Hindlimb muscle (tissue), 1 donor: Measurements from ENCODE around the gene ADAM17. TPM values are rescaled to one million over a fixed set of nuclear protein-coding genes. Genes with fewer than 3 reads are reported as not detected.
"Not testable (repeated sequence)": the region's sequence is repeated elsewhere in the genome, so short reads cannot be mapped to it uniquely, and the experiment has no call there.

ENCODE experiments used
- DNase-seq: peaks from one replicate; pipeline ENCODE4 v3.0.0-alpha.2; 2013
- polyA plus RNA-seq: library from polyadenylated mRNA; unstranded; fragments of 120-200 nt; gene quantifications from one replicate; pipeline ENCODE4 v1.2.1, GENCODE V29; 2013; ENCODE audit not compliant: insufficient read length

ADAM17 gene
- polyA plus RNA-seq, 1 donor, result 26.8 TPM

- peak; percentile 60 for DNase-seq
These were observed 10.0 kb upstream of the ADAM17 start for GRCh38 chr2:9565436-9566153.

- DNase-seq, result no peak
These were observed 5.0 kb upstream of the ADAM17 start for GRCh38 chr2:9560628-9561027.

- peak; percentile 36 for DNase-seq
These were observed 3.3 kb upstream of the ADAM17 start for GRCh38 chr2:9558948-9559381.

GRCh38 chr2:9556121-9556743, 602 bp upstream of the ADAM17 start:
- DNase-seq, result peak; percentile 37

DNA sequence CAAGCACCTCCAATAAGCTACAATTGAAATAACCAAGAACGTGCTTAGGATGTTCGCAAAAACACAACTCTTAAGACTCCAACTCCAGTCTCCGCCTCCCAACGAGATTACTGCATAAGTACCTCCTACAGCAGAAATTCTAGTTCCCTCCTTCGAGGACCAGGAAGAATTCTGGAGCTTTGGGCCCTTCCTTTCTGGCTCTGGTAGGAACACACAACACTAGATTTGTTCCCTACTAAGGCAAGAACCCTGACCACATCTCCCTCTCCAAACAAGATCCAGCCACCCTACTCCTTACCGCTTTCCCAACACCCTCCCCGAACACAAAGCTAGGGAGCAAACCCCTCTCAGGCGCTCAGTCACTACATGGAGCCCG, 721 bp downstream of the ADAM17 start:
- peak; percentile 73 for DNase-seq

DNA sequence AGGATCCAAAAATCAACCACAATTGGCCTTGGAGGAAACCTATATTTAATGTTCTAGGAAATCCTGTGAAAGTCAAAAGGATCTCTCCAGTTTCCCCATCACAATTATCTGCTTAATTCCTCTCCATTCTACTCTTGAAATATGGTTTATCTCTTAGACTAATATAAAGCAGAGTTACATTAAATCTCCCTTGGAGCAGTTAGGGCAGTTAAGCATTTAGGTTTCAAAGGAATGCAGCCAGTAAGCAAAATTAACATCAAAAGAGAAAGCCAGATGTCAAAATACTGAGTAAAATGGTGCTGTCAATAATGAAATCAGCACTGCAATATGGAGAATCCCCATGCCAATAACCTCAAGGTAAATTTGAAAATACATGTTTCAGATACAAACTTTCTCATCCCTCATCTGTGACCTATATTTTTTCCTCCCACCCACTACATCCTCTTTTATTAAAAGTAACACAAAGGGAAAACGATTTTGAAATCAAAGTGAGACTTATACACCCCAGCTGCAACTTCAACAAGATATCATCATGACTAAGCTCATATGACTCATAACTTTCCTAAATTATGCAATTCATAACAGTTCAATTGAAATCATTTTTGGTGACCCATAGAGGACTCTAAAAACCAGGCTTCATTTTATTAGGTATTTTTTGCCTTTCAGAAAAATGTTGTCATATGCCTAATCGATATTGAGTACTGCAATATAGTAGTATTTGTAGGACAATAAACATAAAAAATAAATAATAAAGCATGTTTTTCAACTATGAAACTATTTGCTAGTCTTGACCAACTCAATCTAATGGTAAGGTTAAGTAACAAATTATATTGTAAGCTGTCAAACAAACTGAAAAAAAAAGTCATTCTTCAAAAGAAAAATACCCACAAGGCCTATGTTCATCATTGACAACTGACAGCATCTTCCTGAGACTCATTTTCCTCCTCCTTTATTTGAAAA, 3.1 kb downstream of the ADAM17 start:
- DNase-seq, result no peak

GRCh38 chr2:9550859-9551391, 4.7 kb downstream of the ADAM17 start:
- DNase-seq, result not testable (repeated sequence)

DNA sequence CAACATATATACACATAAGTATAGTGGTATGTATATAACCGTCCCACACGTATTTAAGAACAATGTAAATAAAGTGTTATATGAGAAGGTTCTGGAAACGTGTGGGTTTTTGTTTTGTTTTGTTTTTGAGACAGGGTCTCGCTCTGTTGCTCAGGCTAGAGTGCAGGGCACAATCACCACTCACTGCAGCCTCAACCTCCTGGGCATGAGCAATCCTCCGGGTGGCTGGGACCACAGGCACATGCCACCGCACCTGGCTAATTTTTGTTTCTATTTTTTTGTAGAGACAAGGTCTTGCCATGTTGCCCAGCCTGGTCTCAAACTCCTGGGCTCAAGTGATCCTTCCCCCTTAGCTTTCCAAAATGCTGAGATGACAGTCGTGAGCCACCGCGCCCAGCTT, 6.2 kb downstream of the ADAM17 start:
- no peak for DNase-seq

- no peak for DNase-seq
These were observed 7.1 kb downstream of the ADAM17 start for GRCh38 chr2:9548506-9548905.

- no peak for DNase-seq
These were observed 8.2 kb downstream of the ADAM17 start for GRCh38 chr2:9547262-9547991.

GRCh38 chr2:9545502-9545901, 10.1 kb downstream of the ADAM17 start:
- no peak for DNase-seq

GRCh38 chr2:9543557-9543956, 12.1 kb downstream of the ADAM17 start:
- no peak for DNase-seq

DNA sequence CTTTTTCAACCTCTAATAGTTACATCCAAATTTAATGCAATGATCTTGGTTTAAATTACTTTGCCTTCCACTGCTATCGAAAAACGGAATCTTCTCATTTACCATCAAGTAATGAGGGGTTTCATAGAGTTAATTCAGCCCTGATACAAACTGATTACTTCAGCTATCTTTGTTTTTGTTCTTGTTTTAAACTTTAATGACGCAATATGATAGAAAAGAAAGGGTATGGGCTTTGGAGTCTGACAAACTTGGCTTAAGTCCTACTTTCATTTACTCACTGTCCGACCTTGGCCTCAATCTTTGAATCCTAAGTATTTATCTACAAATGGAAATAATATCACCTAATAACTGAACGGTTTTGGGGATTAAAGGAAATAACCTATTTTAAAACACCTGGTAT, 16.1 kb downstream of the ADAM17 start:
- no peak for DNase-seq

DNA sequence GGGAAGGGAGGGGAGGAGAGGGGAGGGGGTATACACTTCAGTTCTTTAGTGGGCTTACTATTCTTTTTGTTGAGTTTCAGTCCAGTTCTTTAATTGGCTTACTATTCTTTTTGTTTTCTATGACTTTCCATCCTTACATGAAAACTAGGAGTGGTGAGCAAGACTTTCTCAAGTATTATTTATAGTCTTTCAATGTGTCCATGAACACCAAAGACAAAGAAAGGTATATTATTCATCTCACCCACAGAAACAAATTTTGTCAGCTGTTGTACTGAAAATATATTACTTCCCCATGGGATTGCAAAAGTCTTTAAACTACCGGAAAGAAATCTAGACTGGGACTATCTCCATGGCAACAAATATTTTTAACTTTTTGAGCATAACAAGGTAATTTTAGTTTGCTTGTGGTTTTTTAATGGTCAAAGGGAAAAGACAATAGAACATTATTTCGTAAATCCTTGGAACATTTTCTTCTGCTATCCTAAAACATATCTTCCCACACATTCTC, 17.6 kb downstream of the ADAM17 start:
- peak; percentile 26 for DNase-seq

DNA sequence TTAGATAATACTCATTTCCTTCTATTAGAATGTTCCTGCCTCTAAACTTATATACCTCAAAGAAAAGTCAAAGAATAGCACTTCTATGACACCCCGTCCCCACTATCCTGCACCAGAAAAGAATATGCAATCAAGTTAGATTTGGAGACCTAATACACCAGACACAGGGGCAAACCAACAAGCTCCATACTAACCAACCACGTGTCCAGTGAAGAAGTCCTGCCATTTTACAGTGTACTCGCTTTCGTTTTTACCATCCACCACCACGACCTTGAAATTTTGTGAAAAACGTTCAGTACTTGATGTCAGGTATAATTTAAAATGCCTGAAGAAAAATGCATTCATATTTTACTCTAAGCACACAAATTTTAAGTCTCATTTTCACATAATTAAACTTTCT, 19.1 kb downstream of the ADAM17 start:
- DNase-seq, result no peak

- DNase-seq, result no peak
These were observed 20.5 kb downstream of the ADAM17 start for GRCh38 chr2:9535177-9535576.

DNA sequence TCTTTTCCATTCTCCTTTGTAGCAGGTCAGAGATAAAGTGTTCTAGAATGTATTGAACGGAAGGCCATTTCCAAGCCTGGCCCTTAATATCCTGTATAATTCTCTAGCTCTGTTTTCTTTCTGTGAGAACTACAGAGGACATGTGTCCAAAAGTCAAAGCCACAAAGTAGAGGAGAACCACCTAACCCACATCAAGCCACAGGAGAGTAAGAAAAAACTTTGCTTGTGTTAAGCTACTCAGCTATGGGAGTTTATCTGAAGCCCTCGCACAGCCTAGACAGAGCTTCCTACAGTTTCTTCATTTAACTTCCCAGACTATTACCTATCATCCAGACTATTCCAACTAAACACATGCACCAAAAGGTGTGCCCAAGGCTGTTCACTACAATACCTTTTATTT, 22.0 kb downstream of the ADAM17 start:
- no peak for DNase-seq

DNA sequence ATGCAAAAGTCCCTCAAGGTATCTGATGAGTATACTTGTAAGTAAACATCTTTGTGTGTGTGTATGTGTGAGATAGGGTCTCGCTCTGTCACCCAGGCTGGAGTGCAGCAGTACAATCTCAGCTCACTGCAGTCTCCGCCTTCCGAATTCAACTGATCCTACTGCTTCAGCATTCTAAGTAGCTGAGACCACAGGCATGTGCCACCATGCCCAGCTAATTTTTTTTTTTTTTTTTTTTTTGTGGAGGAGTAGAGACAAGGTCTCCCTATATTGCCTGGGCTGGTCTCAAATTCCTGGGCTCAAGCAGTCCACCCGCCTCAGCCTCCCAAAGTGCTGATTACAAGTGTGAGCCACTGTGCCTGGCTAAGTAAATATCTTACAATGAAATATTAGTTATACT, 23.2 kb downstream of the ADAM17 start:
- DNase-seq, result no peak

DNA sequence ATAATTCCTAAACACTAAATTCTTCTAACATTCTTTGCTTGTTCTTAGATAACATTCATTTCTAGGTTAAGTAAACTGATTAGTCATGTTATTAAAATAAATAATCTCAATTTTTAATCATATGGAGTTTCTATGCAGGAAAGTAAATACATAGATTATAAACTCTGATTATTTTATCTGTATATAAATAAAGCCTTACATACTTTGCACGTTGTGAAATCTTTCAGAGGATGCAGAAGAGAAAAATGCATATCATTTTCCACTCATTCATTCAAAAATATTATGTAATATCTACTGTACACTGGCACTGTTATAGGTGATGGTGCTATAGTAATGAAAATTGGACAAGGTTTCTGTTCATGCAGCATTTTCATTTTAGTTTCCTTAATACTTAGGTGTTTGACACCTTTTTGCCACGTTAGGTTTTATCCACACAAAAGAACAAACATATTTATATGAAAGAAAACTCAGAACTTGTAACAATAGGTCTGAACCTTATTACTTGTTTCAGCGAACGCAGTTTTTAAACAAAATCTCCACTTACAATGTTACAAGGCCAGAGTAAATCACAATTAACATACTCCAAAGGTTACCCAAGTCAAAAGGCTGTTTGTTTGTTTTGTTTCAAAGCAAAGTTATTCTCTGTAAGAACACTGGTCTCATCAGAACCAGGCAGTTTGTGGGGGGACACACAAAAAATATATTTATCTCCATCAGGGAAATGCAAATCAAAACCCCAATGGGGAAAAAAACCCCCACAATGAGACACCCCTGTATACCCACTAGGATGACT, 27.4 kb downstream of the ADAM17 start:
- DNase-seq, result no peak

GRCh38 chr2:9525266-9525665, 30.4 kb downstream of the ADAM17 start:
- no peak for DNase-seq

- no peak for DNase-seq
These were observed 31.3 kb downstream of the ADAM17 start for GRCh38 chr2:9524291-9524690.
